HepG2 (cell line): Measurements from ENCODE around the gene SEMA4A. TPM values are rescaled to one million over a fixed set of nuclear protein-coding genes. Genes with fewer than 3 reads are reported as not detected.

Experiments
- ELF4 ChIP-seq: sonication (generic); formaldehyde crosslinking; IDR thresholded peaks from 2 replicates; pipeline ENCODE4 v1.5.0; 2020; ENCODE audit warnings: missing genetic modification reagents, mild to moderate bottlenecking, moderate library complexity, borderline replicate concordance
- FOXO1 ChIP-seq: sonication (generic); formaldehyde crosslinking; IDR thresholded peaks from 2 replicates; pipeline ENCODE4 v1.4.0; 2020; ENCODE audit warnings: missing genetic modification reagents
- GATAD2A ChIP-seq: IDR thresholded peaks from 2 replicates; pipeline ENCODE4 v1.6.1; 2016
- KDM2A ChIP-seq: sonication (generic); formaldehyde crosslinking; IDR thresholded peaks from 2 replicates; pipeline ENCODE4 v1.4.0; 2020; ENCODE audit warnings: low read depth, missing genetic modification reagents, borderline replicate concordance
- MAF1 ChIP-seq: sonication (generic); formaldehyde crosslinking; IDR thresholded peaks from 2 replicates; pipeline ENCODE4 v1.5.0; 2020; ENCODE audit warnings: missing genetic modification reagents, borderline replicate concordance
- MAZ ChIP-seq, 2 experiments: sonication (generic) in 1 of 2; formaldehyde crosslinking in 1 of 2; IDR thresholded peaks; 2 replicates each; pipeline versions ENCODE4 v1.5.0 to v1.6.1; 2012 to 2020; ENCODE audit warnings: low read depth in 2 of 2, mild to moderate bottlenecking in 2 of 2, borderline replicate concordance in 1 of 2, improper control_type of control experiment in 1 of 2, low read length in 1 of 2, missing genetic modification reagents in 1 of 2, moderate library complexity in 1 of 2
- NCOA1 ChIP-seq: sonication (generic); formaldehyde crosslinking; IDR thresholded peaks from 2 replicates; pipeline ENCODE4 v1.9.0; 2021; ENCODE audit warnings: missing genetic modification reagents
- NFIC ChIP-seq: IDR thresholded peaks from 2 replicates; pipeline ENCODE4 v1.6.1; 2012; ENCODE audit warnings: mild to moderate bottlenecking, low read length, inconsistent platforms
- NFKB2 ChIP-seq: sonication (generic); formaldehyde crosslinking; IDR thresholded peaks from 2 replicates; pipeline ENCODE4 v1.4.0; 2020; ENCODE audit warnings: missing genetic modification reagents, borderline replicate concordance
- NONO ChIP-seq, 2 experiments: fragments of 450-650 bp in 1 of 2; sonication (generic) in 1 of 2; formaldehyde crosslinking in 1 of 2; IDR thresholded peaks in 1 of 2; conservative IDR thresholded peaks in 1 of 2; 2 replicates each; pipeline versions ENCODE4 v1.6.1 to v1.8.0; 2017 to 2022; ENCODE audit warnings: mild to moderate bottlenecking in 1 of 2, missing genetic modification reagents in 1 of 2, moderate library complexity in 1 of 2
- RBFOX2 ChIP-seq: fragments of 200-400 bp; formaldehyde crosslinking; IDR thresholded peaks from 2 replicates; pipeline ENCODE4 v1.6.1; 2017; ENCODE audit warnings: low read depth, mild to moderate bottlenecking, low read length
- RXRB ChIP-seq: IDR thresholded peaks from 2 replicates; pipeline ENCODE4 v1.6.1; 2016; ENCODE audit warnings: borderline replicate concordance, missing genetic modification reagents, missing compliant biosample characterization
- SIN3A ChIP-seq: IDR thresholded peaks from 2 replicates; pipeline ENCODE4 v1.6.1; 2011; ENCODE audit warnings: low read depth, mild to moderate bottlenecking, control low read depth, low read length, borderline replicate concordance
- SIN3B ChIP-seq: fragments of 150-350 bp; IDR thresholded peaks from 2 replicates; pipeline ENCODE4 v1.6.1; 2014; ENCODE audit warnings: low read length
- SOX6 ChIP-seq, 2 experiments: fragments of 450-650 bp in 1 of 2; sonication (generic) in 1 of 2; formaldehyde crosslinking in 1 of 2; IDR thresholded peaks; 2 replicates each; pipeline versions ENCODE4 v1.4.0 to v1.6.1; 2017 to 2020; ENCODE audit warnings: antibody characterized with exemption in 1 of 2, mild to moderate bottlenecking in 1 of 2, missing genetic modification reagents in 1 of 2
- STAT5B ChIP-seq: sonication (generic); formaldehyde crosslinking; IDR thresholded peaks from 2 replicates; pipeline ENCODE4 v1.4.0; 2020; ENCODE audit warnings: missing genetic modification reagents
- TAF15 ChIP-seq: fragments of 200-400 bp; formaldehyde crosslinking; IDR thresholded peaks from one replicate; pipeline ENCODE4 v1.6.1; 2018; ENCODE audit warnings: mild to moderate bottlenecking, low read depth, low read length; ENCODE audit not compliant: poor library complexity, severe bottlenecking
- ZNF274 ChIP-seq: sonication (generic); formaldehyde crosslinking; IDR thresholded peaks from 2 replicates; pipeline ENCODE4 v1.5.1; 2020; ENCODE audit warnings: mild to moderate bottlenecking, missing genetic modification reagents
- ZNF547 ChIP-seq: sonication (generic); formaldehyde crosslinking; IDR thresholded peaks from 2 replicates; pipeline ENCODE4 v1.5.1; 2020; ENCODE audit warnings: mild to moderate bottlenecking, missing genetic modification reagents
- ZNF550 ChIP-seq: sonication (generic); formaldehyde crosslinking; IDR thresholded peaks from 2 replicates; pipeline ENCODE4 v1.4.0; 2020; ENCODE audit warnings: mild to moderate bottlenecking, missing genetic modification reagents, borderline replicate concordance
- ZNF558 ChIP-seq: sonication (generic); formaldehyde crosslinking; IDR thresholded peaks from 2 replicates; pipeline ENCODE4 v1.9.0; 2022; ENCODE audit warnings: mild to moderate bottlenecking, missing genetic modification reagents, borderline replicate concordance
- ZNF615 ChIP-seq: sonication (generic); formaldehyde crosslinking; IDR thresholded peaks from 2 replicates; pipeline ENCODE4 v1.5.0; 2020; ENCODE audit warnings: mild to moderate bottlenecking, missing genetic modification reagents, borderline replicate concordance
- ZNF619 ChIP-seq: sonication (generic); formaldehyde crosslinking; IDR thresholded peaks from 2 replicates; pipeline ENCODE4 v1.4.0; 2020; ENCODE audit warnings: mild to moderate bottlenecking, missing genetic modification reagents
- ZNF776 ChIP-seq: sonication (generic); formaldehyde crosslinking; IDR thresholded peaks from 2 replicates; pipeline ENCODE4 v1.4.0; 2020; ENCODE audit warnings: mild to moderate bottlenecking, missing genetic modification reagents
- ZNF788 ChIP-seq: sonication (generic); formaldehyde crosslinking; IDR thresholded peaks from 2 replicates; pipeline ENCODE4 v1.5.0; 2020; ENCODE audit warnings: mild to moderate bottlenecking, missing genetic modification reagents, borderline replicate concordance
- ZSCAN12 ChIP-seq: sonication (generic); formaldehyde crosslinking; IDR thresholded peaks from 2 replicates; pipeline ENCODE4 v1.9.0; 2021; ENCODE audit warnings: mild to moderate bottlenecking, missing genetic modification reagents
- polyA plus RNA-seq, 8 experiments: library from polyadenylated mRNA; depleted of rRNA in 3 of 8; stranded (reverse) in 7 of 8; unstranded in 1 of 8; fragments of >200 nt; fragmentation: Illumina TruSeq in 4 of 8; extraction: Trizol in 4 of 8; gene quantifications; 2 replicates each; pipeline versions ENCODE4 v1.2.1 to v1.2.3, GENCODE V29; 2011 to 2016; ENCODE audit warnings: low read depth in 4 of 8, missing spikeins in 1 of 8, mixed read lengths in 1 of 8; ENCODE audit not compliant: insufficient read depth in 1 of 8
- total RNA-seq, 5 experiments: library from RNA; depleted of rRNA; stranded (reverse); fragments of >200 nt; fragmentation: Illumina TruSeq; extraction: Trizol; gene quantifications; 2 replicates each; pipeline ENCODE4 v1.2.3, GENCODE V29; 2016; ENCODE audit warnings: low read depth in 1 of 5
- TF ChIP-seq, protein P1 (sequence below): sonication (generic); formaldehyde crosslinking; IDR thresholded peaks from 2 replicates; pipeline ENCODE4 v1.4.0; 2020; ENCODE audit warnings: mild to moderate bottlenecking, missing genetic modification reagents
- TF ChIP-seq, protein P2 (sequence below): IDR thresholded peaks from 2 replicates; pipeline ENCODE4 v1.6.1; 2016

The SEMA4A gene
- total and polyA plus RNA-seq, 2 of the 13 experiments (the other 11 are each of a cell fraction or from before 2014, with no cell fraction given): 0.09 to 0.20 TPM

- no peak for TF ChIP-seq NONO (IDR thresholded peaks at IDR 0.05)
- TF ChIP-seq NONO (CRISPR knock-in tag; conservative IDR thresholded peaks at IDR 0.05): no peak
- peak; percentile 83; the same call in 1 of the 2 replicates for TF ChIP-seq SIN3A
- TF ChIP-seq GATAD2A (CRISPR knock-in tag): peak; percentile 27
- no peak for TF ChIP-seq FOXO1 (CRISPR knock-in tag)
- TF ChIP-seq ELF4 (CRISPR knock-in tag): no peak
- no peak for TF ChIP-seq ZSCAN12 (CRISPR knock-in tag)
- TF ChIP-seq ZNF776 (CRISPR knock-in tag): peak; percentile 84
- no peak for TF ChIP-seq MAF1
- TF ChIP-seq, protein P1, sequence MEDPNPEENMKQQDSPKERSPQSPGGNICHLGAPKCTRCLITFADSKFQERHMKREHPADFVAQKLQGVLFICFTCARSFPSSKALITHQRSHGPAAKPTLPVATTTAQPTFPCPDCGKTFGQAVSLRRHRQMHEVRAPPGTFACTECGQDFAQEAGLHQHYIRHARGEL (CRISPR knock-in tag): no peak
- TF ChIP-seq ZNF558 (CRISPR knock-in tag): peak; percentile 68; the same call in 1 of the 2 replicates
- TF ChIP-seq ZNF550: no peak
- no peak for TF ChIP-seq NFIC
- TF ChIP-seq SOX6 (IDR thresholded peaks at IDR 0.05): no peak
- peak; percentile 38; the same call in 1 of the 2 replicates for TF ChIP-seq SOX6 (CRISPR knock-in tag; IDR thresholded peaks at IDR 0.05)
- TF ChIP-seq NCOA1 (CRISPR knock-in tag): no peak
- 0 out of 2 replicates have a peak, but pooled peaks have one; percentile 25 for TF ChIP-seq SIN3B
- TF ChIP-seq MAZ (IDR thresholded peaks at IDR 0.05; ENCODE audit: borderline replicate concordance, low read depth, low read length): no peak
- peak; percentile 70; the same call in 1 of the 2 replicates for TF ChIP-seq MAZ (CRISPR knock-in tag; IDR thresholded peaks at IDR 0.05; ENCODE audit: low read depth)
- TF ChIP-seq ZNF274 (CRISPR knock-in tag): peak; percentile 8; the same call in 1 of the 2 replicates
- no peak; the same call in 1 of the 2 replicates for TF ChIP-seq NFKB2 (CRISPR knock-in tag)
- TF ChIP-seq KDM2A (CRISPR knock-in tag): peak; percentile 74
- TF ChIP-seq, protein P2, sequence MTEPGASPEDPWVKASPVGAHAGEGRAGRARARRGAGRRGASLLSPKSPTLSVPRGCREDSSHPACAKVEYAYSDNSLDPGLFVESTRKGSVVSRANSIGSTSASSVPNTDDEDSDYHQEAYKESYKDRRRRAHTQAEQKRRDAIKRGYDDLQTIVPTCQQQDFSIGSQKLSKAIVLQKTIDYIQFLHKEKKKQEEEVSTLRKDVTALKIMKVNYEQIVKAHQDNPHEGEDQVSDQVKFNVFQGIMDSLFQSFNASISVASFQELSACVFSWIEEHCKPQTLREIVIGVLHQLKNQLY (CRISPR knock-in tag): no peak
- TF ChIP-seq STAT5B: no peak
- TF ChIP-seq RBFOX2: peak; percentile 84
- no peak for TF ChIP-seq ZNF547
- TF ChIP-seq ZNF788: peak; percentile 65; the same call in 1 of the 2 replicates
- no peak for TF ChIP-seq ZNF615
- TF ChIP-seq RXRB (CRISPR knock-in tag): peak; percentile 32; the same call in 1 of the 2 replicates
- TF ChIP-seq ZNF619 (CRISPR knock-in tag): peak; percentile 44; the same call in 1 of the 2 replicates
- TF ChIP-seq TAF15: no peak
These were observed 39.1 kb upstream of the SEMA4A start, which contains the start of gene LMNA (continued) for GRCh38 chr1:156114101-156114918.
